ENCODE measurements around the gene NPAT. TPM values are rescaled to one million over a fixed set of nuclear protein-coding genes. Genes with fewer than 3 reads are reported as not detected.

The NPAT gene
- 21.2 and 27.8 TPM in 2 replicates for total RNA-seq (2014; rRNA removed; shearing (Covaris generic))

DNA sequence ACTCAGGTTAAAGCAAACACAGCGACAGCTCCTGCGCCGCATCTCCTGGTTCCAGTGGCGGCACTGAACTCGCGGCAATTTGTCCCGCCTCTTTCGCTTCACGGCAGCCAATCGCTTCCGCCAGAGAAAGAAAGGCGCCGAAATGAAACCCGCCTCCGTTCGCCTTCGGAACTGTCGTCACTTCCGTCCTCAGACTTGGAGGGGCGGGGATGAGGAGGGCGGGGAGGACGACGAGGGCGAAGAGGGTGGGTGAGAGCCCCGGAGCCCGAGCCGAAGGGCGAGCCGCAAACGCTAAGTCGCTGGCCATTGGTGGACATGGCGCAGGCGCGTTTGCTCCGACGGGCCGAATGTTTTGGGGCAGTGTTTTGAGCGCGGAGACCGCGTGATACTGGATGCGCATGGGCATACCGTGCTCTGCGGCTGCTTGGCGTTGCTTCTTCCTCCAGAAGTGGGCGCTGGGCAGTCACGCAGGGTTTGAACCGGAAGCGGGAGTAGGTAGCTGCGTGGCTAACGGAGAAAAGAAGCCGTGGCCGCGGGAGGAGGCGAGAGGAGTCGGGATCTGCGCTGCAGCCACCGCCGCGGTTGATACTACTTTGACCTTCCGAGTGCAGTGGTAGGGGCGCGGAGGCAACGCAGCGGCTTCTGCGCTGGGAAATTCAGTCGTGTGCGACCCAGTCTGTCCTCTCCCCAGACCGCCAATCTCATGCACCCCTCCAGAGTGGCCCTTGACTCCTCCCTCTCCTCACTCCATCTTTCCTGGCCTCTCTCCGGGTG is at the start of gene NPAT, which contains the start of gene ATM:
NPAT (minus strand) TSS at position 65 of the 774 bp plus-strand sequence. CDS start 102 bp downstream, outside the sequence.
ATM (plus strand) TSS at position 494 of the 774 bp plus-strand sequence. CDS start 4,558 bp downstream, outside the sequence.
- peak; percentile 99 for DNase-seq (ENCODE audit: low read depth)

DNA sequence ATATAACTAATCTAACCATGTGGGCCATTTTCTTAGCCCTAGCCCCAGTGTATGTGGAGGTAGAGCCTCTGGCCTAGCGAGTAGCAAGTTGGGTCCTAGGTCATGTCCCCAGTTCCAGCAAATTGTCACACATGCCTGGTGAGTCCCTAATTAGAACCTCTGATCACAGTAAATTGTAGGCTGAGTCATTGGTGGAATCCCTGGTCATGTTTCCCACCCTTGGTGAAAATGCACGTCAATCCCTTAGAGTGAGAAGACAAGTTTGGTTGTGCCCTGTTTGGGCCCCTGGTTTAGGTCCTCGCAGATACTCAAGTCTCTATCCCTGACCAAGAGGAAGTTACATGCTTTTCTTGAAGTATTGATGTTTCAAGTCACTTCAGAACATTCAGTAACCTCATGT is 47.1 kb upstream of the NPAT start:
- DNase-seq (ENCODE audit: low read depth): no peak

GRCh38 chr11:108253176-108253575 is 30.7 kb upstream of the NPAT start:
- DNase-seq (ENCODE audit: low read depth): peak; percentile 26

GRCh38 chr11:108246885-108247284 is 24.4 kb upstream of the NPAT start:
- no peak for DNase-seq (ENCODE audit: low read depth)

- DNase-seq (ENCODE audit: low read depth): no peak
Observed at GRCh38 chr11:108246308-108246707, 23.9 kb upstream of the NPAT start.

DNA sequence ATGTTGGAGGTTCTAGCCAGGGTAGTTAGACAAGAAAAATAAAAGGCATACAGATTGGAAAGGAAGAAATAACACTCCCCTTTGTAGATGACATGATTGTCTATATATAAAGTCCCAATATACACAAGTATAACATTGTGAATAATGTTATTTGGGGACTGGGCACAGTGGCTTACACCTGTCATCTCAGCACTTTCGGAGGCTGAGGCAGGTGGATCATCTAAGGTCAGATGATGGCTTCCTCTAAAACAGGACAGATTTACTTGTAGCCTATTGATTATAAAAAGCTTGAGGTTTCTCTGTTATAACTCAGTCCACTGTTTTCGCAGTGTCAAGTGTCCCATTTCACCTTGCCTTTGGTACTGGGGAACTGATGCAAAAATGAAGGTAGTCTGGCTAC is 20.0 kb upstream of the NPAT start:
- no peak for DNase-seq (ENCODE audit: low read depth)

DNA sequence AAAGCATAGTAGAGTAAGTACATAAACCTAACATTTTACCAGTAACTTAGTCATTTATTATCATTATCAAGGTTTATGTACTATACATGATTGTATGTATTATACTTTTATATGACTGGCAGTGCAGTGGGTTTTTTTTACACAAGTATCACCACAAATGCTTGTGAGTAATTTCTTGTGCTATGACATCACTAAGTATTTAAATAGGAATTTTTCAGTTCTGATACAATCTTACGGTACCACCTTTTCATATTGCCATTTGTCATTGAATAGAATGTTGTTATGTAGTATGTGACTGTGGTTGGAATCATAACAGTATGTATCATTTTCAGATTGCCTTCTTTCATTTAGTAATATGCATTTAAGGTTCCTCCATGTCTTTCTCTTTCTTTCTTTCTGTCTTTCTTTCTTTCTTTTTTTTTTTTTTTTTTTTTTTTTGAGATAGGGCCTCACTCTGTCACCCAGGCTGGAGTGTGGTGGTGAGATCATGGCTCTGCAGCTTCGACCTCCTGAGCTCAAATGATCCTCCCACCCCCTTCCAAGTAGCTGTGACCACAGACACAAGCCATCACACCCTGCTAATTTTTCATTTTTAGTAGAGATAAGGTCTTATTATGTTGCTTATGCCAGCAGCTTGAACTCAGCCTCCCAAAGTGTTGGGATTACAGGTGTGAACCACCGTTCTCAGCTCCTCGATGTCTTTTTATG is 19.0 kb upstream of the NPAT start:
- DNase-seq (ENCODE audit: low read depth): no peak

GRCh38 chr11:108239076-108239475 is 16.6 kb upstream of the NPAT start:
- no peak for DNase-seq (ENCODE audit: low read depth)

GRCh38 chr11:108237058-108237481 is 14.6 kb upstream of the NPAT start:
- DNase-seq (ENCODE audit: low read depth): no peak

DNA sequence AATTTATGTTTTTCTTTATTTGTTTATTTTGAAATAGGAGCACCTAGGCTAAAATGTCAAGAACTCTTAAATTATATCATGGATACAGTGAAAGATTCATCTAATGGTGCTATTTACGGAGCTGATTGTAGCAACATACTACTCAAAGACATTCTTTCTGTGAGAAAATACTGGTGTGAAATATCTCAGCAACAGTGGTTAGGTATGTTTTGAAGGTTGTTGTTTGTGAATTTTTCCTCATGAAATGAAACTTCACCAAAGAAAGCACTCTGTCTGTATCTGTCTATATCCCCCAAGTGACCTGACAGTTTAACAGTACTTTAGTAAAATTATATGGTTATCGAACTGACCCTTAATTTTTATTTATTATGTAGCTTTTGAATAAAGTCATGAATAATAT is 13.2 kb upstream of the NPAT start:
- peak; percentile 1 for DNase-seq (ENCODE audit: low read depth)

- DNase-seq (ENCODE audit: low read depth): peak; percentile 3
Observed at GRCh38 chr11:108235192-108235591, 12.8 kb upstream of the NPAT start.

DNA sequence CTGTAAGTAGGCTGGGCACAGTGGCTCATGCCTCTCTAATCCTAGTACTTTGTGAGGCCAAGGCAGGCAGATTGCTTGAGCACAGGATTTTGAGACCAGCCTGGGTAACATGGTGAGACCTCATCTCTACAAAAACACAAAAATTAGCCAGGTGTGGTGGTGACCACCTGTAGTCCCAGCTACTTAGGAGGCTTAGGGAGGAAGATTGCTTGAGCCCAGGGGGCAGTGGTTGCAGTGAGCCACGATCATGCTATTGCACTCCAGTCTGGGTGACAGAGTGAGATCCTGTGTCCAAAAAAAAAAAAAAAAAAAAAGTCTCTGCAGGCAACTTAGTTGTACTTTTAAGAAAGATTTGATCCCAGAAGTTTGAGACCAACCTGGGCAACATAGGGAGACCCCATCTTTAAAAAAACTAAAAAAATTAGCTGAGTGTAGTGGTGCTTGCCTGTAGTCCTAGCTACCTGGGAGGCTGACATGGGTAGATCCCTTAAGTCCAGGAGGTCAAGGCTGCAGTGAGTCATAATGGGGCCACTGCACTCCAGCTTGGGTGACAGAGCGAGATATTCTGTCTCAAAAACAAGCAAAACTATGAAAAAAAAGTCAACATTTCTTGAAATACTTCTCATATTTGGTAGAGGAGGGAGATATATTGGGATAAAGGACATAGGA is 11.0 kb upstream of the NPAT start:
- DNase-seq (ENCODE audit: low read depth): no peak

DNA sequence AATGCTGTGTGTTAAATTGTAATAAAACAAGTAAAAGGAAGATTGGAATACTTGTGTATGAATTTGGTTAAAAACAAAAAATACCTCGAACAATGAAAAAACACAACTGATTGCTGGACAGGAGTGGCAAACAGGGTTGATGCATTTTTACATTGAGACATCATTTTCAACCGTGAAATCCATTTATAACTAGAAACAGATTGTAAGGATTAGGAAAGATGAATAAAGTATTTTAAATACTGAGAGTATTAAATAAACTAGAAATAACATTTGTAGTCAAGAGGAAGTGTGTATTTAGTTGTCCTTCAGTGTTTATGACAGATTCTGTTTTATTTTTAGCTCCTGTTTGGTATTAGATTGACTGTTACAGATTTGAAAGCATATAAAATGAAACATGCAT is 5.8 kb upstream of the NPAT start:
- DNase-seq (ENCODE audit: low read depth): no peak

- no peak for DNase-seq (ENCODE audit: low read depth)
Observed at GRCh38 chr11:108226036-108226435, 3.6 kb upstream of the NPAT start.

GRCh38 chr11:108224911-108225786 is 2.7 kb upstream of the NPAT start:
- DNase-seq (ENCODE audit: low read depth): no peak

DNA sequence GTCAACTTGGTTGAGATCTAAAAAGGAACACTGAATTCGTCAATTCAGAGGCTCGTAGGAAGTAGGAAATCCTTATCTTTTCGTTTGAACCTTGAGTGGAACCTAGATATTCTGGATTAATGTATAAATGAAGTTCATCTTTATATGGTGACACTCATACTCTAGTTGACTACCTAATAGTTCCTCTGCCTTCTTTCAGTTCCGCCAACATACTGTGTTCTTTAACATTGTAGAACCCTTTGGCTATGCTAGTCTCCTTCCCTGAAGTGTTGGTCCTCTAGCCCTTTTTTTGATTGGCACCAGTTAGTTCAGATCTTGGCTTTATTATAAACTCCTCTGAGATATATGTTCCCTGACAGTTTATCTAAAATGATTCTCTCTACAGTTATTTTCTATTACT is 1.9 kb upstream of the NPAT start:
- no peak for DNase-seq (ENCODE audit: low read depth)

DNA sequence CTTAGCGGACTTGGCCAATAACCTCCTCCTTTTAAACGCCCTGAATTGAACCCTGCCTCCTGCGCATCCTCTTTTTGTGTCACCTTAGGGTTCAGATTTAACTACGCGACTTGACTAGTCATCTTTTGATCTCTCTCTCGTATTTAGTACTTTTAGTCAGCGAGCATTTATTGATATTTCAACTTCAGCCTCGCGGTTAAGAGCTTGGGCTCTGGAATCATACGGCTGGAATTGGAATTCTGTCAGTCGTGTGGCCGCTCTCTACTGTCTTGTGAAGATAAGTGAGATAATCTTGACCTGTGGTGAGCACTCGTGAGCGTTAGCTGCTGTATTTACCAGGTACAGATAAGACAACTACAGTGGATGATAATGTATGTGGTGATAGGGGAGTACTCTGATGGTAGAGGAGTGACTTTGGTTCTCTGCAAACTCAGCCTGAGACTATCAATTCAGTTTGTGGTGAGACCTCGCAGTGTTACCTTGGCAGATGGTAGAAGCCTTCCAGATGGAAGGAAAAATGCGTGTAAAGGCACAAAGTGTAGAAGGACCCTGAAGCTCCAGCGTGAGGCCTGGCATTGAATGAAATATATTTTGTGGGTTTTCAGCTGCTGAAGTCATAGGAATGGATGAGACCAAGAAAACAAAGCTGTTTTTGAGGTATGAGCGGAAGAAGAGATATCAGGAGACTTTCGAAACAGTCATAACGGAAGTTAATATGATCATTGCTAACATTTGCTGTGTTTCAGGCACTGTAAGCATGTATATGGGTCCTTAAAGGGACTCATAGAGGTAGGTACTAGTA is 1.1 kb upstream of the NPAT start:
- DNase-seq (ENCODE audit: low read depth): no peak

- DNase-seq (ENCODE audit: low read depth): no peak
Observed at GRCh38 chr11:108221911-108222573, 396 bp downstream of the NPAT start.

GRCh38 chr11:108221371-108221770 is 1.1 kb downstream of the NPAT start:
- DNase-seq (ENCODE audit: low read depth): peak; percentile 44

DNA sequence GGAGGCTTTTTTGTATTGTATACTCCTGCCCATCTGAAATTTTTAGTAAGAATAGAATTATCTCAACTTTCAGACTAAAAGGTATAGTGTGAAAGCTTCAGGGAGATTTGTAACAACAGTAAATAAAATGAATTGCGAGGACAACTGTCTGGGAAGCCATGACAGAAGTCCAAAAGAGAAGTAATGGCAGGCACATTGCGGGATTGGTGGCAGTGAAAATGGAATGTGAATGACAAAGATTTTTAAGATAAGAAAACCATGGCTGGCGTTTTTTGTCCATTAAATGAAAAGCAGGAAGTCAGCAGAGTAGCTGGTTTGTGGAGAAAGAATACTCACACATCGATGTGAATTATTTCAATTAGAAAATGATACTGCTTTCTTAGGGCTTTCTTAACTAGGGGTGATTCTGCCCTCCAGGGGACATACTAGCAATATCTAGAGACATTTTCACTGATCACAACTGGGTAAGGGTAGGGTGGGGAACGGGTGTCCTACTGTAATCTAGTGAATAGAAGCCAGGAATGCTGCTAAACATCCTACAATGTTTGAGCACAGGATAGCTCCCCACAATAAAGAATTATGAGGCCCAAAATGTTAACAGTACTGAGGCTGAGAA is 1.6 kb downstream of the NPAT start:
- DNase-seq (ENCODE audit: low read depth): peak; percentile 21

Measured in M059J (cell line).